Chondrocyte (in vitro differentiated cells): ENCODE measurements around the gene GARRE1. TPM values are rescaled to one million over a fixed set of nuclear protein-coding genes. Genes with fewer than 3 reads are reported as not detected.
"Not testable (repeated sequence)": the region's sequence is repeated elsewhere in the genome, so short reads cannot be mapped to it uniquely, and the experiment has no call there.

ENCODE experiments used
- DNase-seq: peaks from one replicate; pipeline ENCODE4 v3.0.0; 2021; ENCODE audit warnings: mixed read lengths, low spot score
- H3K27ac Mint-ChIP-seq: one replicate; pipeline ENCODE4 v1.8.0; 2021; ENCODE audit warnings: mild to moderate bottlenecking, moderate library complexity, mixed read lengths; ENCODE audit not compliant: unreplicated experiment
- H3K27me3 Mint-ChIP-seq: 2 replicates; pipeline ENCODE4 v1.8.0; 2021; ENCODE audit warnings: low read depth, mixed read lengths
- H3K36me3 Mint-ChIP-seq: 2 replicates; pipeline ENCODE4 v1.8.0; 2021; ENCODE audit warnings: low read depth, mixed read lengths
- H3K4me1 Mint-ChIP-seq: 2 replicates; pipeline ENCODE4 v1.8.0; 2021; ENCODE audit warnings: low read depth, mild to moderate bottlenecking, mixed read lengths
- H3K4me3 Mint-ChIP-seq: one replicate; pipeline ENCODE4 v1.8.0; 2021; ENCODE audit warnings: mild to moderate bottlenecking, moderate library complexity, mixed read lengths; ENCODE audit not compliant: unreplicated experiment
- H3K9me3 Mint-ChIP-seq: 2 replicates; pipeline ENCODE4 v1.8.0; 2021; ENCODE audit warnings: low read depth, mixed read lengths
- total RNA-seq: library from RNA; stranded (reverse); gene quantifications from 3 replicates; pipeline ENCODE4 v1.2.1, GENCODE V29; 2021
- TF ChIP-seq, protein P1 (sequence below): fragments of 200-600 bp; sonication (generic); IDR thresholded peaks from 2 replicates; pipeline ENCODE4 v1.5.0; 2021; ENCODE audit warnings: antibody characterized with exemption, mild to moderate bottlenecking, moderate library complexity

The GARRE1 gene
- total RNA-seq, 1 donor from 2014 or later, result 24.4 TPM

DNA sequence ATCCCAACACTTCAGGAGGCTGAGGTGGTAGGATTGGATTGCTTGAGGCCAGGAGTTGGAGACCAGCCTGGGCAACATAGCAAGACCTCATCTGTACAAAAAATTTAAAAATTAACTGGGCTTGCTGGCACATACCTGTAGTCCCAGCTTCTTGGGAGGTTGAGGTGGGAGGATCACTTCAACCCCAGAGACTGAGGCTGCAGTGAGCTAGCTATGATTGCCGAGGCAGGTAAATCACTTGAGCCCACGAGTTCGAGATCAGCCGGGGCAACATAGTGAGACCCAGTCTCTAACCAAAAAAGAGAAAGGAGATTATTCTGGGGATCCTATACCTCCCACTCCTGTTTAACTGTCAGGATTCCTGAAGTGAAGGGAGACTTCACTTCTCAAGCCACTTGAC lies 16.4 kb upstream of the GARRE1 start:
- Mint-ChIP-seq H3K9me3 (no peaks in the 10 kb centered on the region), H3K27ac (no peak overlapping the region), H3K27me3 (no peaks in the 10 kb centered on the region)

DNA sequence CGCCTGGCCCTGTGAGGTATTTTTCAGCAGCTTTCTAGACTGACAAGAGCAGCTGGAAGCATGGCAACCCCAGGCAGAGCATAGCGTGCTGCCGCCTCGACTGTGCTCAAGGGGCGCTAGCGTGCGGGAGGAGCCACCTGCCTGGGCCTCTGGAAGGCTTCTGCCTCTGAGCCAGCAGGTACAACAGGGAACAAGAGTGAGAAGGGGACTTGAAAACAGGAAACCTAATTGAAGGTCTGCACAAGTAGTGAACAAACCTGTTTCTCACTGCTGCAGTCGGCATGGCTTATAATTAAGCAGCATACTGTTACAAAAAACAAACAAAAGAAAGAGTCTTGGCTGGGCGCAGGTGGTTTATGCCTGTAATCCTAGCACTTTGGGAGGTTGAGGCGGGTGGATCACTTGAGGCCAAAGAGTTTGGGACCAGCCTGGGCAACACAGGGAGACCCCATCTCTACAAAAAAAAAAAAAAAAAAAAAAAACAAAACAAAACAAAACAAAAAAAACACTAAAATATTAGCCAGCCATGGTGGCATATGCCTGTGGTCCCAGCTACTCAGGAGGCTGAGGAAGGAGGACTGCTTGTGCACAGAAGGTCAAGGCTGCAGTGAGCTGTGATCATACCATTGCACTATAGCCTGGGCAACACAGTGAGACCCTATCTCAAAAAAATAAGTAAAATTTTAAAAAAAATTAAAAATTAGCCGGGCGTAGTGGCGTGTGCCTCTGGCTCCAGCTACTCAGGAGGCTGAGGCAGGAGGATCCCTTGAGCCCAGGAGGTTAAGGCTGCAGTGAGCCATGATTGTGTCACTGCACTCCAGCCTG lies 12.6 kb upstream of the GARRE1 start:
- Mint-ChIP-seq H3K9me3 (no peaks in the 10 kb centered on the region), H3K4me3 (no peak overlapping the region), H3K27ac (no peak overlapping the region), H3K4me1 (peaks cover 32% of the 10 kb centered on the region), H3K27me3 (no peaks in the 10 kb centered on the region), H3K36me3 (no peaks in the 10 kb centered on the region)
- no peak for DNase-seq
- TF ChIP-seq, protein P1, sequence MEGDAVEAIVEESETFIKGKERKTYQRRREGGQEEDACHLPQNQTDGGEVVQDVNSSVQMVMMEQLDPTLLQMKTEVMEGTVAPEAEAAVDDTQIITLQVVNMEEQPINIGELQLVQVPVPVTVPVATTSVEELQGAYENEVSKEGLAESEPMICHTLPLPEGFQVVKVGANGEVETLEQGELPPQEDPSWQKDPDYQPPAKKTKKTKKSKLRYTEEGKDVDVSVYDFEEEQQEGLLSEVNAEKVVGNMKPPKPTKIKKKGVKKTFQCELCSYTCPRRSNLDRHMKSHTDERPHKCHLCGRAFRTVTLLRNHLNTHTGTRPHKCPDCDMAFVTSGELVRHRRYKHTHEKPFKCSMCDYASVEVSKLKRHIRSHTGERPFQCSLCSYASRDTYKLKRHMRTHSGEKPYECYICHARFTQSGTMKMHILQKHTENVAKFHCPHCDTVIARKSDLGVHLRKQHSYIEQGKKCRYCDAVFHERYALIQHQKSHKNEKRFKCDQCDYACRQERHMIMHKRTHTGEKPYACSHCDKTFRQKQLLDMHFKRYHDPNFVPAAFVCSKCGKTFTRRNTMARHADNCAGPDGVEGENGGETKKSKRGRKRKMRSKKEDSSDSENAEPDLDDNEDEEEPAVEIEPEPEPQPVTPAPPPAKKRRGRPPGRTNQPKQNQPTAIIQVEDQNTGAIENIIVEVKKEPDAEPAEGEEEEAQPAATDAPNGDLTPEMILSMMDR, result peak; percentile 48

More for the DNA sequence above, 16.4 kb upstream of the GARRE1 start:
- Mint-ChIP-seq H3K4me3 (no peak overlapping the region), H3K4me1 (peaks cover 32% of the 10 kb centered on the region), H3K36me3 (no peaks in the 10 kb centered on the region)
- no peak for DNase-seq
- TF ChIP-seq, protein P1, result no peak

DNA sequence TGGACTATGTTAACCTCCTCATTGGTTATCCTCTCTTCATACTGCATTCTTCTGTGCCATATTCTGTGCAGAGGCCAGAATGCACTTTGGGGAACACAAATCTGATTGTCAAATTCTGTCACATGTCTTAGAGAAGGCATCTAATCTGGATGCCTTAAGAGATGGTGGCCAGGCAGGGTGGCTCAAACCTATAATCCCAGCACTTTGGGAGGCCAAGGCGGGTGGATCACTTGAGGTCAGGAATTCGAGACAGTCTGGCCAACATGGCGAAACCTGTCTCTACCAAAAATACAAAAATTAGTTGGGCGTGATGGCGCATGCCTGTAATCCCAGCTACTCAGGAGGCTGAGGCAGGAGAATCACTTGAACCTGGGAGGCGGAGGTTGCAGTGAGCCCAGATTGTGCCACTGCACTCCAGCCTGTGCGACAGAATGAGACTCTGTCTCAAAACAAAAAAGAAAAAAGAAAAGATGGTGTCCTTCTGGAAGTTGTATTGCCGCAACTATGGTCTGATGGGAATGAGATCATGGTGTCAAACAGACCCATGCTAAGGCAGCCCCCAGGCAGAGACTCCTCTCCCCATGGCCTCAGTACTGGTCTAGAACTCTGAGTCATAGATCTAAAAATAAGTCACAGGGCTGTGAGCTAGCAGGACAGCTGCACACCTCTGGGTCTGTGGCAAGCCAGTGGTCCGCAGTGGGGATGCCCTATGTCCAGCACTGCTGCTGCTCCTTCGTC lies 11.0 kb upstream of the GARRE1 start:
- Mint-ChIP-seq H3K4me1 (peaks cover 37% of the 10 kb centered on the region), H3K27ac (peak overlapping the region; percentile 58)
- H3K36me3 Mint-ChIP-seq, H3K4me3 Mint-ChIP-seq, H3K27me3 Mint-ChIP-seq, DNase-seq, H3K9me3 Mint-ChIP-seq: not testable (repeated sequence)

DNA sequence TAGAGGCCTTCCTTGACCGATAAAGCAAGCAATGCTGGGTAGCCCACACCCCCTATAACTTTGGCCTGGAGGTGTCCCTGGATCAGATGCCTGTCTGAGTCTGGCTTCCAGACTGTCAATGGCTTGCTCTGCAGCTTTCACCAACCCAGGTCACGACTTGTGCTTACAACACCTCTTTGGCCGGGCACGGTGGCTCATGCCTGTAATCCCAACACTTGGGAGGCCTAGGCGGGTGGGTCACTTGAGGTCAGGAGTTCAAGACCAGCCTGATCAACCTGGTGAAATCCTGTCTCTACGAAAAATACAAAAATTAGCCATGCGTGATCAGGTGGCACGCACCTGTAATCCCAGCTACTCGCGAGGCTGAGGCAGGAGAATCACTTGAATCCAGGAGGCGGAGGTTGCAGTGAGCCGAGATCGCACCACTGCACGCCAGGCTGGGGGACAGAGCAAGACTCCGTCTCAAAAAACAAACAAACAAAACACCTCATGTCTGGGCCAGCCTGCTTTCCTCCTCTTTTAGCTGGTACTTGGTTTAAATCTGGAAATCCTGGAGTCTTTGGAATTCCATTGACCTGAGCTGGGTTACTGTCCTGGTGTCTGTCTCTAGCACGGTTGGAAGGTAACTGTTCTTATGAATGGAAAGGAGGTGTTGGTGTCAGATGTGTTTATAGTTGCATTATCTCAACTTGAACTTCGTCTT lies 10.3 kb upstream of the GARRE1 start:
- Mint-ChIP-seq H3K27me3 (no peaks in the 10 kb centered on the region), H3K4me1 (peaks cover 39% of the 10 kb centered on the region), H3K9me3 (no peaks in the 10 kb centered on the region), H3K27ac (peak overlapping the region; percentile 66), H3K36me3 (no peaks in the 10 kb centered on the region), H3K4me3 (no peak overlapping the region)
- no peak for DNase-seq
- TF ChIP-seq, protein P1, result no peak

DNA sequence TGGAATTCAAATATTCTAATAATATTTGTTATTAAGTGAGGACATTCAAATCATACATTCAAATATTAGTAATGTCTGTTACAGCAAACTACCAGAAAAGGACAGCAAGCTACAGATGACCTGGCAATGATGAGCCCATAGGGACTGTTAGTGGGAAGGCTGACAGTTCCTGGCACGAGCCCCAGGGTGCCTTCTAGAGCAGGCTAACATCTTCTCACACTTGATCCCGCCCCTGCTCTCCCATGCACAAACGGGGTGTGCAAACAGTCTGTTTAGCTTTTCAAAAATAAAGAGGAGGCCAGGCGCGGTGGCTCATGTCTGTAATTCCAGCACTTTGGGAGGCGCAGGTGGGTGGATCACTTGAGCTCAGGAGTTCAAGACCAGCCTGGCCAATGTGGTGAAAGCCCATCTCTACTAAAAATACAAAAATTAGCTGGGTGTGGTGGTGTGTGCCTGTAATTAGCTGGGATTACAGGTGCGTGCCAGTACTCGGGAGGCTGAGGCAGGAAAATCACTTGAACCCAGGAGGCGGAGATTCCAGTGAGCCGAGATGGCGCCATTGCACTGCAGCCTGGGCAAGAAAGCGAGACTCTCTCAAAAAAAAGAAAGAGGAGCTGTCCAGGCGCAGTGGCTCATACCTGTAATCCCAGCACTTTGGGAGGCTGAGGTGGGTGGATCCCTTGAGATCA lies 9.6 kb upstream of the GARRE1 start:
- peaks cover 40% of the 10 kb centered on the region for H3K4me1 Mint-ChIP-seq
- no peak overlapping the region for H3K4me3 Mint-ChIP-seq
- no peak for DNase-seq
- H3K27ac Mint-ChIP-seq, result peak overlapping the region; percentile 8
- TF ChIP-seq, protein P1, result no peak
- no peaks in the 10 kb centered on the region for H3K36me3 Mint-ChIP-seq
- H3K27me3 Mint-ChIP-seq, result no peaks in the 10 kb centered on the region
- H3K9me3 Mint-ChIP-seq, result no peaks in the 10 kb centered on the region
